A673 (cell line): ENCODE results near the gene DARS1. TPM values are rescaled to one million over a fixed set of nuclear protein-coding genes. Genes with fewer than 3 reads are reported as not detected.

ENCODE experiments used
- BruUV-seq: library from RNA; stranded (reverse); fragments of 400-500 nt; replicated peaks from 2 replicates; lab custom pipeline; 2021; lab: Mats Ljungman, UMichigan
- CTCF ChIA-PET: fragments of 300-600 bp; sonication (Branson Sonifier 250); formaldehyde crosslinking; loops from one replicate; lab custom pipeline; 2022; ENCODE audit warnings: antibody characterized with exemption; lab: Charles Lee
- POLR2A ChIA-PET: fragments of 300-600 bp; sonication (Branson Sonifier 250); formaldehyde crosslinking; loops from one replicate; lab custom pipeline; 2022; ENCODE audit warnings: antibody characterized with exemption; ENCODE audit not compliant: low non-redundant PET; lab: Charles Lee
- DNase-seq: peaks from one replicate; pipeline ENCODE4 v3.0.0-alpha.2; 2015; ENCODE audit warnings: low spot score
- H3K27ac ChIP-seq: fragments of 200-600 bp; sonication (generic); 2 replicates; pipeline ENCODE4 v1.5.1; 2016; ENCODE audit warnings: mixed run types, low read depth, mild to moderate bottlenecking, mixed read lengths, antibody characterized with exemption, low read length; ENCODE audit not compliant: poor library complexity, severe bottlenecking
- H3K27me3 ChIP-seq: fragments of 200-600 bp; sonication (generic); replicated peaks from 2 replicates; pipeline ENCODE4 v1.6.1; 2017; ENCODE audit warnings: mixed run types, low read depth, mild to moderate bottlenecking, mixed read lengths, antibody characterized with exemption, low read length; ENCODE audit not compliant: insufficient read depth, poor library complexity
- H3K36me3 ChIP-seq: fragments of 200-600 bp; sonication (generic); 2 replicates; pipeline ENCODE4 v1.6.1; 2016; ENCODE audit warnings: mixed run types, mild to moderate bottlenecking, mixed read lengths, antibody characterized with exemption, low read length; ENCODE audit not compliant: insufficient read depth, poor library complexity, severe bottlenecking
- H3K4me1 ChIP-seq: fragments of 200-600 bp; sonication (generic); 2 replicates; pipeline ENCODE4 v1.6.1; 2017; ENCODE audit warnings: mixed run types, mild to moderate bottlenecking, mixed read lengths, antibody characterized with exemption, low read length; ENCODE audit not compliant: insufficient read depth, poor library complexity, severe bottlenecking
- H3K4me3 ChIP-seq: fragments of 200-600 bp; sonication (generic); 2 replicates; pipeline ENCODE4 v1.5.1; 2016; ENCODE audit warnings: low read depth, mixed run types, mild to moderate bottlenecking, mixed read lengths, low read length; ENCODE audit not compliant: poor library complexity, severe bottlenecking
- H3K9me3 ChIP-seq: fragments of 200-600 bp; sonication (generic); 2 replicates; pipeline ENCODE4 v1.6.1; 2016; ENCODE audit warnings: mixed run types, low read depth, mild to moderate bottlenecking, mixed read lengths, antibody characterized with exemption, low read length; ENCODE audit not compliant: poor library complexity, severe bottlenecking
- EZH2 ChIP-seq: fragments of 200-600 bp; sonication (generic); IDR thresholded peaks from 2 replicates; pipeline ENCODE4 v1.6.1; 2017; ENCODE audit warnings: borderline replicate concordance, low read depth, mild to moderate bottlenecking, mixed read lengths, antibody characterized with exemption, low read length; ENCODE audit not compliant: poor library complexity, severe bottlenecking
- intact Hi-C: fragments of 100-400 bp; cut with micrococcal nuclease; formaldehyde crosslinking; loops from one replicate; pipeline ENCODE4 v1.10.0; 2022; ENCODE audit not compliant: unreplicated experiment
- total RNA-seq: library from RNA; stranded (reverse); gene quantifications from 2 replicates; pipeline ENCODE4 v1.2.3, GENCODE V29; 2021
- TF ChIP-seq, protein P1 (sequence below): fragments of 300-800, 200-600 bp; sonication (generic); conservative IDR thresholded peaks from 2 replicates; pipeline ENCODE4 v1.5.1; 2017; ENCODE audit warnings: low read depth, mild to moderate bottlenecking, antibody characterized with exemption, low read length, moderate library complexity, mixed read lengths

The DARS1 gene
- total RNA-seq, 1 experiment from 2014 or later, result 63.6 TPM

GRCh38 chr2:135905679-135906078 is 79.7 kb downstream of the DARS1 start:
- intact Hi-C loops, result no loop called here
- no peak for DNase-seq
- Histone ChIP-seq H3K9me3 (no peaks in the 10 kb centered on the region), H3K4me1 (peaks cover 2% of the 10 kb centered on the region), H3K27me3 (no peaks in the 10 kb centered on the region), H3K4me3 (no peak overlapping the region), H3K27ac (no peak overlapping the region), H3K36me3 (peaks cover 4% of the 10 kb centered on the region)
- ChIA-PET CTCF (no interaction called here), POLR2A (no interaction called here)
- BruUV-seq, result no TSS peak
- TF ChIP-seq EZH2, result no peak
- TF ChIP-seq, protein P1, sequence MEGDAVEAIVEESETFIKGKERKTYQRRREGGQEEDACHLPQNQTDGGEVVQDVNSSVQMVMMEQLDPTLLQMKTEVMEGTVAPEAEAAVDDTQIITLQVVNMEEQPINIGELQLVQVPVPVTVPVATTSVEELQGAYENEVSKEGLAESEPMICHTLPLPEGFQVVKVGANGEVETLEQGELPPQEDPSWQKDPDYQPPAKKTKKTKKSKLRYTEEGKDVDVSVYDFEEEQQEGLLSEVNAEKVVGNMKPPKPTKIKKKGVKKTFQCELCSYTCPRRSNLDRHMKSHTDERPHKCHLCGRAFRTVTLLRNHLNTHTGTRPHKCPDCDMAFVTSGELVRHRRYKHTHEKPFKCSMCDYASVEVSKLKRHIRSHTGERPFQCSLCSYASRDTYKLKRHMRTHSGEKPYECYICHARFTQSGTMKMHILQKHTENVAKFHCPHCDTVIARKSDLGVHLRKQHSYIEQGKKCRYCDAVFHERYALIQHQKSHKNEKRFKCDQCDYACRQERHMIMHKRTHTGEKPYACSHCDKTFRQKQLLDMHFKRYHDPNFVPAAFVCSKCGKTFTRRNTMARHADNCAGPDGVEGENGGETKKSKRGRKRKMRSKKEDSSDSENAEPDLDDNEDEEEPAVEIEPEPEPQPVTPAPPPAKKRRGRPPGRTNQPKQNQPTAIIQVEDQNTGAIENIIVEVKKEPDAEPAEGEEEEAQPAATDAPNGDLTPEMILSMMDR, result no peak

- no peak for TF ChIP-seq EZH2
- TF ChIP-seq, protein P1, result no peak
- ChIA-PET POLR2A (no interaction called here), CTCF (interaction anchor here (1.0 kb wide), 1 partner anchor 9 kb away, joined by 4 read pairs; no protein-coding TSS in a partner anchor)
- Histone ChIP-seq H3K9me3 (no peaks in the 10 kb centered on the region), H3K27ac (no peak overlapping the region), H3K4me1 (peaks cover 2% of the 10 kb centered on the region), H3K36me3 (peaks cover 4% of the 10 kb centered on the region), H3K4me3 (no peak overlapping the region), H3K27me3 (no peaks in the 10 kb centered on the region)
- no peak for DNase-seq
- intact Hi-C loops, result no loop called here
- no TSS peak for BruUV-seq
These were observed 81.0 kb downstream of the DARS1 start for GRCh38 chr2:135904341-135904989.

GRCh38 chr2:135903650-135904049 is 81.8 kb downstream of the DARS1 start:
- no peak overlapping the region for H3K27ac ChIP-seq
- no TSS peak for BruUV-seq

More at GRCh38 chr2:135903650-135904049, 81.8 kb downstream of the DARS1 start:
- Histone ChIP-seq H3K36me3 (peaks cover 4% of the 10 kb centered on the region), H3K4me1 (peaks cover 2% of the 10 kb centered on the region), H3K9me3 (no peaks in the 10 kb centered on the region), H3K4me3 (no peak overlapping the region), H3K27me3 (no peaks in the 10 kb centered on the region)
- TF ChIP-seq EZH2, result no peak
- TF ChIP-seq, protein P1, result no peak
- CTCF ChIA-PET, result no interaction called here
- intact Hi-C loops, result no loop called here
- no peak for DNase-seq
- POLR2A ChIA-PET, result no interaction called here
